MM.1S (cell line): ENCODE results near the gene DNAH11.

ENCODE experiments used
- CTCF ChIP-seq: fragments of 300-600 bp; sonication (generic); IDR thresholded peaks from 2 replicates; pipeline ENCODE4 v1.5.1; 2016; ENCODE audit warnings: antibody characterized with exemption, low read length, mixed read lengths
- EZH2 ChIP-seq: fragments of 300-600 bp; sonication (generic); optimal IDR thresholded peaks from 2 replicates; pipeline ENCODE3; 2017; ENCODE audit warnings: low read depth, mild to moderate bottlenecking, antibody characterized with exemption, low read length, mixed read lengths
- EZH2phosphoT487 ChIP-seq: fragments of 300-600 bp; sonication (generic); IDR thresholded peaks from 2 replicates; pipeline ENCODE4 v1.6.1; 2018; ENCODE audit warnings: antibody characterized with exemption, low read length

- TF ChIP-seq CTCF (no peak), EZH2 (no peak), EZH2phosphoT487 (no peak)
Measured at GRCh38 chr7:21902240-21902639, 359.4 kb downstream of the DNAH11 start.
